ENCODE data around the gene IKZF4. TPM values are rescaled to one million over a fixed set of nuclear protein-coding genes. Genes with fewer than 3 reads are reported as not detected.

Gene IKZF4
- total RNA-seq, 3 donors from 2014 or later = 2.9 to 4.6 (median 4.2) TPM

- Histone ChIP-seq H3K27ac (no peak overlapping the region), H3K4me1 (no peaks in the 10 kb centered on the region), H3K9me3 (no peaks in the 10 kb centered on the region), H3K4me3 (no peak overlapping the region), H3K36me3 (no peaks in the 10 kb centered on the region), H3K27me3 (no peaks in the 10 kb centered on the region)
- no peak for DNase-seq (ENCODE audit: low spot score in 2 of 2)
- TF ChIP-seq POLR2A (IDR thresholded peaks at IDR 0.05) = no peak
- no peak for TF ChIP-seq POLR2AphosphoS5 (IDR thresholded peaks at IDR 0.05)
- no peak for TF ChIP-seq CTCF (IDR thresholded peaks at IDR 0.05)
- intact Hi-C loops (cut with DNase I; ENCODE audit: low total_unique reads) = no loop called here
Observed at GRCh38 chr12:56037161-56037560, 16.3 kb downstream of the IKZF4 start.

GRCh38 chr12:56038022-56038655 lies 17.3 kb downstream of the IKZF4 start:
- H3K27me3 ChIP-seq = no peaks in the 10 kb centered on the region
- peaks cover 3 to 7% of the 10 kb centered on the region in 2 donors for H3K4me1 ChIP-seq
- no peak overlapping the region for H3K4me3 ChIP-seq
- no peaks in the 10 kb centered on the region for H3K36me3 ChIP-seq
- H3K9me3 ChIP-seq = no peaks in the 10 kb centered on the region
- intact Hi-C loops (cut with DNase I; ENCODE audit: low total_unique reads) = no loop called here
- no peak overlapping the region for H3K27ac ChIP-seq
- DNase-seq (ENCODE audit: low spot score in 2 of 2) = no peak
- TF ChIP-seq POLR2AphosphoS5 (IDR thresholded peaks at IDR 0.05) (no peak), CTCF (IDR thresholded peaks at IDR 0.05) (no peak), POLR2A (IDR thresholded peaks at IDR 0.05) (no peak)

DNA sequence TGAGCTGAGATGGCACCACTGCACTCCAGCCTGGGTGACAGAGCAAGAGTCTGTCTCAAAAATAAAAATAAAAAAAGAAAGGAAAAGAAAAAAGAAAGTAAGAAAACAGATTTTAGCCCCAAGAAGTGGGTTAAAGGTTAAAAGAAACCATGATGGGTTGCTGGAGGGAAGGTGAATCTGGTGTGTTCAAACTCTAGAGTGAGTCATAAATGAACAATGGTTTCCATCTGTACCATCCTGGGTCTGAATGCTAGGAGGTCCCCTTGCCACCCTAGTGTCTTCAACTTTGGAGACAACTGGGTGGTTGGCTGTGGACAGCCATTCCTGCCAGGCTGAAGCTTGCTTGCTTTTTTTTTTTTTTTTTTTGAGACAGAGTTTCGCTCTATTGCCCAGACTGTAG lies 19.3 kb downstream of the IKZF4 start:
- H3K36me3 ChIP-seq = no peaks in the 10 kb centered on the region
- H3K4me1 ChIP-seq = peaks cover 3 to 7% of the 10 kb centered on the region in 2 donors
- no peaks in the 10 kb centered on the region for H3K9me3 ChIP-seq
- TF ChIP-seq CTCF (IDR thresholded peaks at IDR 0.05) (no peak), POLR2A (IDR thresholded peaks at IDR 0.05) (no peak), POLR2AphosphoS5 (IDR thresholded peaks at IDR 0.05) (no peak)
- H3K4me3 ChIP-seq = no peak overlapping the region
- no peak for DNase-seq (ENCODE audit: low spot score in 2 of 2)
- no peaks in the 10 kb centered on the region for H3K27me3 ChIP-seq
- no peak overlapping the region for H3K27ac ChIP-seq
- intact Hi-C loops (cut with DNase I; ENCODE audit: low total_unique reads) = no loop called here

DNA sequence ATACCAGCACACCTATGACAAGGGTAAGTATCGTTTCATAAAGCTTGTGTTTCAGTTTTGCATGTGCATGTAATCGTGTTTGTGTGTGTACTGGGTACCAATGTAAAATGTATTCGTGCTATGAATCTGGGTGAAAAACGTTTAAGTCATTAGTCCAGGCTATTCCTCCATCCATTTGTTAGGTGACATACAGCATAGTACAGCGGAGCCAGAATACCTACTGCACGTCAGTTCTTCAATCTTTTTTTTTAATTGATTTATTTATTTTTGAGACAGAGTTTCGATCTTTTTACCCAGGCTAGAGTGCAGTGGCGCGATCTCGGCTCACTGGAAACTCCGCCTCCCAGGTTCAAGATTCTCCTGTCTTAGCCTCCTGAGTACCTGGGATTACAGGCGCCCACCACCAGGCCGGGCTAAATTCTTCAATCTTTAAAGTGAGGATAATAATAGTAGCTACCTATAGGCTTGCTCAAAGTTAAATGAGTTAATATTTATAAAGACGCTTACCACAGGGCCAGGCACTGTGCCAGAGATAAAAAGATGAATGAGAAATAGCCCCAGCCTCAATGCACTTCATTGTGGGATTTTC lies 20.2 kb downstream of the IKZF4 start:
- H3K4me1 ChIP-seq = peaks cover 3 to 7% of the 10 kb centered on the region in 2 donors
- intact Hi-C loops (cut with DNase I; ENCODE audit: low total_unique reads) = no loop called here
- DNase-seq (ENCODE audit: low spot score in 2 of 2) = no peak
- TF ChIP-seq CTCF (IDR thresholded peaks at IDR 0.05) (peak in 1 of 3 donors; percentile 18), POLR2AphosphoS5 (IDR thresholded peaks at IDR 0.05) (no peak)
- H3K9me3 ChIP-seq = no peaks in the 10 kb centered on the region
- H3K27me3 ChIP-seq = no peaks in the 10 kb centered on the region
- peak overlapping the region; percentile 93 to 96 for H3K27ac ChIP-seq
- no peaks in the 10 kb centered on the region for H3K36me3 ChIP-seq
- peak overlapping the region; percentile 75 to 95 (median 85) for H3K4me3 ChIP-seq
